ENCODE results near the gene PATJ.

PATJ gene

GRCh38 chr1:61869691-61870109 is 127.4 kb downstream of the PATJ start:
- TF ChIP-seq, protein P1, sequence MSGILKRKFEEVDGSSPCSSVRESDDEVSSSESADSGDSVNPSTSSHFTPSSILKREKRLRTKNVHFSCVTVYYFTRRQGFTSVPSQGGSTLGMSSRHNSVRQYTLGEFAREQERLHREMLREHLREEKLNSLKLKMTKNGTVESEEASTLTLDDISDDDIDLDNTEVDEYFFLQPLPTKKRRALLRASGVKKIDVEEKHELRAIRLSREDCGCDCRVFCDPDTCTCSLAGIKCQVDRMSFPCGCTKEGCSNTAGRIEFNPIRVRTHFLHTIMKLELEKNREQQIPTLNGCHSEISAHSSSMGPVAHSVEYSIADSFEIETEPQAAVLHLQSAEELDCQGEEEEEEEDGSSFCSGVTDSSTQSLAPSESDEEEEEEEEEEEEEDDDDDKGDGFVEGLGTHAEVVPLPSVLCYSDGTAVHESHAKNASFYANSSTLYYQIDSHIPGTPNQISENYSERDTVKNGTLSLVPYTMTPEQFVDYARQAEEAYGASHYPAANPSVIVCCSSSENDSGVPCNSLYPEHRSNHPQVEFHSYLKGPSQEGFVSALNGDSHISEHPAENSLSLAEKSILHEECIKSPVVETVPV (CRISPR knock-in tag; IDR thresholded peaks at IDR 0.05), result no peak
- TF ChIP-seq ISL1 (CRISPR knock-in tag; IDR thresholded peaks at IDR 0.05) (no peak), POU6F1 (CRISPR knock-in tag; IDR thresholded peaks at IDR 0.05; ENCODE audit: borderline replicate concordance, low read depth) (no peak), BACH2 (CRISPR knock-in tag; IDR thresholded peaks at IDR 0.05; ENCODE audit: borderline replicate concordance) (no peak), TSHZ2 (CRISPR knock-in tag; IDR thresholded peaks at IDR 0.05) (no peak), CREB5 (CRISPR knock-in tag; IDR thresholded peaks at IDR 0.05; ENCODE audit: low read depth) (no peak), ARNTL (CRISPR knock-in tag; IDR thresholded peaks at IDR 0.05; ENCODE audit: borderline replicate concordance, low read depth) (no peak), PPARA (CRISPR knock-in tag; IDR thresholded peaks at IDR 0.05; ENCODE audit: borderline replicate concordance) (no peak), ZFP3 (CRISPR knock-in tag; IDR thresholded peaks at IDR 0.05) (no peak), ZC3H10 (CRISPR knock-in tag; IDR thresholded peaks at IDR 0.05) (no peak), PATZ1 (CRISPR knock-in tag; IDR thresholded peaks at IDR 0.05; ENCODE audit: borderline replicate concordance) (no peak), TCF4 (CRISPR knock-in tag; IDR thresholded peaks at IDR 0.05; ENCODE audit: borderline replicate concordance) (no peak), ESRRG (CRISPR knock-in tag; IDR thresholded peaks at IDR 0.05) (no peak), ZNF70 (CRISPR knock-in tag; IDR thresholded peaks at IDR 0.05) (no peak), CSDC2 (CRISPR knock-in tag; IDR thresholded peaks at IDR 0.05) (no peak)
- ATAC-seq, result no peak

GRCh38 chr1:61872206-61872605 is 129.9 kb downstream of the PATJ start:
- ATAC-seq, result no peak
- TF ChIP-seq ARNTL (CRISPR knock-in tag; IDR thresholded peaks at IDR 0.05; ENCODE audit: borderline replicate concordance, low read depth) (no peak), TCF4 (CRISPR knock-in tag; IDR thresholded peaks at IDR 0.05; ENCODE audit: borderline replicate concordance) (no peak), TSHZ2 (CRISPR knock-in tag; IDR thresholded peaks at IDR 0.05) (no peak), RARB (CRISPR knock-in tag; IDR thresholded peaks at IDR 0.05) (no peak), ZC3H10 (CRISPR knock-in tag; IDR thresholded peaks at IDR 0.05) (no peak), ZNF8 (CRISPR knock-in tag; IDR thresholded peaks at IDR 0.05) (no peak), CSDC2 (CRISPR knock-in tag; IDR thresholded peaks at IDR 0.05) (no peak), TOX (CRISPR knock-in tag; IDR thresholded peaks at IDR 0.05; ENCODE audit: borderline replicate concordance) (no peak), OSR1 (CRISPR knock-in tag; IDR thresholded peaks at IDR 0.05) (no peak), ISL1 (CRISPR knock-in tag; IDR thresholded peaks at IDR 0.05) (no peak), ZNF565 (CRISPR knock-in tag; conservative IDR thresholded peaks at IDR 0.05; ENCODE audit: low read depth) (no peak), PATZ1 (CRISPR knock-in tag; IDR thresholded peaks at IDR 0.05; ENCODE audit: borderline replicate concordance) (no peak), GLIS3 (CRISPR knock-in tag; IDR thresholded peaks at IDR 0.05) (no peak), BACH2 (CRISPR knock-in tag; IDR thresholded peaks at IDR 0.05; ENCODE audit: borderline replicate concordance) (no peak)
- TF ChIP-seq, protein P1 (CRISPR knock-in tag; IDR thresholded peaks at IDR 0.05), result no peak
